ENCODE data around the gene MTM1. TPM values are rescaled to one million over a fixed set of nuclear protein-coding genes. Genes with fewer than 3 reads are reported as not detected.

Gene MTM1
- total and polyA plus RNA-seq, 2 experiments from 2014 or later = 3.2 to 8.7 TPM

DNA sequence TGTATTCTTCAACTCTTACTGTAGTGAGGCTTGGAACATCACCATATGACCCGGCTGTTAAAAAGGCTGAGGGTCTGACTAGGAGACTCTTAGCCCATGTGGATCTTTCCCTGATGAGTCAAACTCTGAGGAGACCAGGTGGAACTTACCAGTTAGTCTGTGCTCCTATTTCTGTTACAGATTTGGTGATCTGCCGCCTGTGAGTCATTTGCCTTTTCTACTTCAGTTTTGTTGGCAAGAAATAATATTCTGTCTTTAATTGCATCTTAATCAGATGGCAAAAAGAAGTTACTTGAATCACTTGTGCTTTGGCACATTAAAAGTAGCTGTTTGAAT, 48.4 kb downstream of the MTM1 start:
- Mint-ChIP-seq H3K36me3 (ENCODE audit: low read depth) (no peaks in the 10 kb centered on the region; the same call in 2 of the 3 replicates), H3K9me3 (no peaks in the 10 kb centered on the region), H3K27me3 (ENCODE audit: insufficient read depth, low read depth, poor library complexity) (no peaks in the 10 kb centered on the region), H3K27ac (peak overlapping the region; percentile 66; the same call in 1 of the 2 replicates), H3K4me3 (no peak overlapping the region), H3K4me1 (peaks cover 16% of the 10 kb centered on the region)
- Histone ChIP-seq H3F3A (replicated peaks; ENCODE audit: low read depth) (no peaks in the 10 kb centered on the region), H3K27me3 (ENCODE audit: insufficient read depth) (no peaks in the 10 kb centered on the region), H4K20me1 (replicated peaks; ENCODE audit: insufficient read depth) (no peaks in the 10 kb centered on the region), H3K27ac (ENCODE audit: low read depth) (no peak overlapping the region), H3K79me2 (replicated peaks; ENCODE audit: insufficient read depth) (no peaks in the 10 kb centered on the region), H3K4me1 (ENCODE audit: insufficient read depth) (peaks cover 6% of the 10 kb centered on the region; the same call in 1 of the 2 replicates), H3K9me2 (ENCODE audit: insufficient read depth) (no peaks in the 10 kb centered on the region), H3K36me3 (ENCODE audit: insufficient read depth) (no peaks in the 10 kb centered on the region), H3K4me3 (no peak overlapping the region), H2AFZ (no peak overlapping the region), H3K4me2 (no peak overlapping the region)
- no peak for ATAC-seq
- no peak for DNase-seq (ENCODE audit: low spot score)
- TF ChIP-seq CREB1 (CRISPR knock-in tag; IDR thresholded peaks at IDR 0.05; ENCODE audit: low read depth) (no peak), NANOG (IDR thresholded peaks at IDR 0.05; ENCODE audit: borderline replicate concordance) (no peak)

DNA sequence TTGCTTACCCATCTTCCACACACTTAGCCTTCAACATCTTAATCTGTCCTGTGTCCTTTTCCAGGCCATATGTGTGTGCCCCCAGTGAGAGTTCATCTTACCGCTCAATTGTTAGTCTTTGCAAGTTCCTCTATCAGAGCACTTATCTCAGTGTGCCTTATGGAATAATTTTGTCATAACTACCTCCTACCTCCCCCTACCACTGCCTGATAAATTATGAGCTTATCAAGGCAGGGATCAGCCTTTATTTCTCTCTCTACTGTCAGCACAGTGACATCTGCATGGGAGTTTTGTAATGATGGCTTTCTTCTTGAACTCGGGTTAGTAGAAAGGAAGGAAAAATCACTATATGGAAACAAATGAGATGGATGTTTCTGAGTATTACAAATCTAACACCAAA, 53.2 kb downstream of the MTM1 start:
- Histone ChIP-seq H3K9me2 (ENCODE audit: insufficient read depth) (no peaks in the 10 kb centered on the region), H3K4me3 (no peak overlapping the region), H3K4me2 (no peak overlapping the region), H3F3A (replicated peaks; ENCODE audit: low read depth) (no peaks in the 10 kb centered on the region), H2AFZ (no peak overlapping the region), H3K36me3 (ENCODE audit: insufficient read depth) (no peaks in the 10 kb centered on the region), H3K4me1 (ENCODE audit: insufficient read depth) (peaks cover 6% of the 10 kb centered on the region; the same call in 1 of the 2 replicates), H4K20me1 (replicated peaks; ENCODE audit: insufficient read depth) (no peaks in the 10 kb centered on the region), H3K27me3 (ENCODE audit: insufficient read depth) (no peaks in the 10 kb centered on the region), H3K27ac (ENCODE audit: low read depth) (no peak overlapping the region), H3K79me2 (replicated peaks; ENCODE audit: insufficient read depth) (no peaks in the 10 kb centered on the region)
- Mint-ChIP-seq H3K27ac (no peak overlapping the region), H3K36me3 (ENCODE audit: low read depth) (no peaks in the 10 kb centered on the region; the same call in 2 of the 3 replicates), H3K4me3 (no peak overlapping the region), H3K9me3 (no peaks in the 10 kb centered on the region), H3K4me1 (peaks cover 11% of the 10 kb centered on the region), H3K27me3 (ENCODE audit: insufficient read depth, low read depth, poor library complexity) (no peaks in the 10 kb centered on the region)
- no peak for DNase-seq (ENCODE audit: low spot score)
- TF ChIP-seq, protein P1, sequence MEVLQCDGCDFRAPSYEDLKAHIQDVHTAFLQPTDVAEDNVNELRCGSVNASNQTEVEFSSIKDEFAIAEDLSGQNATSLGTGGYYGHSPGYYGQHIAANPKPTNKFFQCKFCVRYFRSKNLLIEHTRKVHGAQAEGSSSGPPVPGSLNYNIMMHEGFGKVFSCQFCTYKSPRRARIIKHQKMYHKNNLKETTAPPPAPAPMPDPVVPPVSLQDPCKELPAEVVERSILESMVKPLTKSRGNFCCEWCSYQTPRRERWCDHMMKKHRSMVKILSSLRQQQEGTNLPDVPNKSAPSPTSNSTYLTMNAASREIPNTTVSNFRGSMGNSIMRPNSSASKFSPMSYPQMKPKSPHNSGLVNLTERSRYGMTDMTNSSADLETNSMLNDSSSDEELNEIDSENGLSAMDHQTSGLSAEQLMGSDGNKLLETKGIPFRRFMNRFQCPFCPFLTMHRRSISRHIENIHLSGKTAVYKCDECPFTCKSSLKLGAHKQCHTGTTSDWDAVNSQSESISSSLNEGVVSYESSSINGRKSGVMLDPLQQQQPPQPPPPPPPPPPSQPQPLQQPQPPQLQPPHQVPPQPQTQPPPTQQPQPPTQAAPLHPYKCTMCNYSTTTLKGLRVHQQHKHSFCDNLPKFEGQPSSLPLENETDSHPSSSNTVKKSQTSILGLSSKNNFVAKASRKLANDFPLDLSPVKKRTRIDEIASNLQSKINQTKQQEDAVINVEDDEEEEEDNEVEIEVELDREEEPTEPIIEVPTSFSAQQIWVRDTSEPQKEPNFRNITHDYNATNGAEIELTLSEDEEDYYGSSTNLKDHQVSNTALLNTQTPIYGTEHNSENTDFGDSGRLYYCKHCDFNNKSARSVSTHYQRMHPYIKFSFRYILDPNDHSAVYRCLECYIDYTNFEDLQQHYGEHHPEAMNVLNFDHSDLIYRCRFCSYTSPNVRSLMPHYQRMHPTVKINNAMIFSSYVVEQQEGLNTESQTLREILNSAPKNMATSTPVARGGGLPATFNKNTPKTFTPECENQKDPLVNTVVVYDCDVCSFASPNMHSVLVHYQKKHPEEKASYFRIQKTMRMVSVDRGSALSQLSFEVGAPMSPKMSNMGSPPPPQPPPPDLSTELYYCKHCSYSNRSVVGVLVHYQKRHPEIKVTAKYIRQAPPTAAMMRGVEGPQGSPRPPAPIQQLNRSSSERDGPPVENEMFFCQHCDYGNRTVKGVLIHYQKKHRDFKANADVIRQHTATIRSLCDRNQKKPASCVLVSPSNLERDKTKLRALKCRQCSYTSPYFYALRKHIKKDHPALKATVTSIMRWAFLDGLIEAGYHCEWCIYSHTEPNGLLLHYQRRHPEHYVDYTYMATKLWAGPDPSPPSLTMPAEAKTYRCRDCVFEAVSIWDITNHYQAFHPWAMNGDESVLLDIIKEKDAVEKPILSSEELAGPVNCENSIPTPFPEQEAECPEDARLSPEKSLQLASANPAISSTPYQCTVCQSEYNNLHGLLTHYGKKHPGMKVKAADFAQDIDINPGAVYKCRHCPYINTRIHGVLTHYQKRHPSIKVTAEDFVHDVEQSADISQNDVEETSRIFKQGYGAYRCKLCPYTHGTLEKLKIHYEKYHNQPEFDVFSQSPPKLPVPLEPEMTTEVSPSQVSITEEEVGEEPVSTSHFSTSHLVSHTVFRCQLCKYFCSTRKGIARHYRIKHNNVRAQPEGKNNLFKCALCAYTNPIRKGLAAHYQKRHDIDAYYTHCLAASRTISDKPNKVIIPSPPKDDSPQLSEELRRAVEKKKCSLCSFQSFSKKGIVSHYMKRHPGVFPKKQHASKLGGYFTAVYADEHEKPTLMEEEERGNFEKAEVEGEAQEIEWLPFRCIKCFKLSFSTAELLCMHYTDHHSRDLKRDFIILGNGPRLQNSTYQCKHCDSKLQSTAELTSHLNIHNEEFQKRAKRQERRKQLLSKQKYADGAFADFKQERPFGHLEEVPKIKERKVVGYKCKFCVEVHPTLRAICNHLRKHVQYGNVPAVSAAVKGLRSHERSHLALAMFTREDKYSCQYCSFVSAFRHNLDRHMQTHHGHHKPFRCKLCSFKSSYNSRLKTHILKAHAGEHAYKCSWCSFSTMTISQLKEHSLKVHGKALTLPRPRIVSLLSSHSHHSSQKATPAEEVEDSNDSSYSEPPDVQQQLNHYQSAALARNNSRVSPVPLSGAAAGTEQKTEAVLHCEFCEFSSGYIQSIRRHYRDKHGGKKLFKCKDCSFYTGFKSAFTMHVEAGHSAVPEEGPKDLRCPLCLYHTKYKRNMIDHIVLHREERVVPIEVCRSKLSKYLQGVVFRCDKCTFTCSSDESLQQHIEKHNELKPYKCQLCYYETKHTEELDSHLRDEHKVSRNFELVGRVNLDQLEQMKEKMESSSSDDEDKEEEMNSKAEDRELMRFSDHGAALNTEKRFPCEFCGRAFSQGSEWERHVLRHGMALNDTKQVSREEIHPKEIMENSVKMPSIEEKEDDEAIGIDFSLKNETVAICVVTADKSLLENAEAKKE (CRISPR knock-in tag; IDR thresholded peaks at IDR 0.05) = no peak
- TF ChIP-seq, protein P2, sequence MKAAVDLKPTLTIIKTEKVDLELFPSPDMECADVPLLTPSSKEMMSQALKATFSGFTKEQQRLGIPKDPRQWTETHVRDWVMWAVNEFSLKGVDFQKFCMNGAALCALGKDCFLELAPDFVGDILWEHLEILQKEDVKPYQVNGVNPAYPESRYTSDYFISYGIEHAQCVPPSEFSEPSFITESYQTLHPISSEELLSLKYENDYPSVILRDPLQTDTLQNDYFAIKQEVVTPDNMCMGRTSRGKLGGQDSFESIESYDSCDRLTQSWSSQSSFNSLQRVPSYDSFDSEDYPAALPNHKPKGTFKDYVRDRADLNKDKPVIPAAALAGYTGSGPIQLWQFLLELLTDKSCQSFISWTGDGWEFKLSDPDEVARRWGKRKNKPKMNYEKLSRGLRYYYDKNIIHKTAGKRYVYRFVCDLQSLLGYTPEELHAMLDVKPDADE (IDR thresholded peaks at IDR 0.05) = no peak
- TF ChIP-seq POLR2AphosphoS5 (IDR thresholded peaks at IDR 0.05; ENCODE audit: low read depth) = no peak
- TF ChIP-seq ZNF114 (CRISPR knock-in tag; IDR thresholded peaks at IDR 0.05) = no peak
- TF ChIP-seq CREB1 (CRISPR knock-in tag; IDR thresholded peaks at IDR 0.05; ENCODE audit: low read depth) = no peak
- TF ChIP-seq, protein P3, sequence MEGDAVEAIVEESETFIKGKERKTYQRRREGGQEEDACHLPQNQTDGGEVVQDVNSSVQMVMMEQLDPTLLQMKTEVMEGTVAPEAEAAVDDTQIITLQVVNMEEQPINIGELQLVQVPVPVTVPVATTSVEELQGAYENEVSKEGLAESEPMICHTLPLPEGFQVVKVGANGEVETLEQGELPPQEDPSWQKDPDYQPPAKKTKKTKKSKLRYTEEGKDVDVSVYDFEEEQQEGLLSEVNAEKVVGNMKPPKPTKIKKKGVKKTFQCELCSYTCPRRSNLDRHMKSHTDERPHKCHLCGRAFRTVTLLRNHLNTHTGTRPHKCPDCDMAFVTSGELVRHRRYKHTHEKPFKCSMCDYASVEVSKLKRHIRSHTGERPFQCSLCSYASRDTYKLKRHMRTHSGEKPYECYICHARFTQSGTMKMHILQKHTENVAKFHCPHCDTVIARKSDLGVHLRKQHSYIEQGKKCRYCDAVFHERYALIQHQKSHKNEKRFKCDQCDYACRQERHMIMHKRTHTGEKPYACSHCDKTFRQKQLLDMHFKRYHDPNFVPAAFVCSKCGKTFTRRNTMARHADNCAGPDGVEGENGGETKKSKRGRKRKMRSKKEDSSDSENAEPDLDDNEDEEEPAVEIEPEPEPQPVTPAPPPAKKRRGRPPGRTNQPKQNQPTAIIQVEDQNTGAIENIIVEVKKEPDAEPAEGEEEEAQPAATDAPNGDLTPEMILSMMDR (conservative IDR thresholded peaks at IDR 0.05; ENCODE audit: low read depth in 2 of 2) = no peak
- ATAC-seq = no peak
